HepG2 (cell line): ENCODE results near the gene GPD1. TPM values are rescaled to one million over a fixed set of nuclear protein-coding genes. Genes with fewer than 3 reads are reported as not detected.

Experiments
- DNMT1 ChIP-seq: sonication (generic); formaldehyde crosslinking; IDR thresholded peaks from 2 replicates; pipeline ENCODE4 v1.5.1; 2020; ENCODE audit warnings: mild to moderate bottlenecking, missing genetic modification reagents
- ELF3 ChIP-seq: IDR thresholded peaks from 2 replicates; pipeline ENCODE4 v1.6.1; 2016; ENCODE audit warnings: missing genetic modification reagents, missing compliant biosample characterization
- ESRRA ChIP-seq: sonication (generic); formaldehyde crosslinking; IDR thresholded peaks from 2 replicates; pipeline ENCODE4 v1.5.1; 2020; ENCODE audit warnings: mild to moderate bottlenecking, low read depth, missing genetic modification reagents
- IKZF1 ChIP-seq: fragments of 450-650 bp; IDR thresholded peaks from 2 replicates; pipeline ENCODE4 v1.7.1; 2016
- MXI1 ChIP-seq: IDR thresholded peaks from 3 replicates; pipeline ENCODE4 v1.6.1; 2012; ENCODE audit warnings: low read depth, low read length, inconsistent platforms, borderline replicate concordance
- POLR2G ChIP-seq: fragments of 200-400 bp; formaldehyde crosslinking; IDR thresholded peaks from 2 replicates; pipeline ENCODE4 v1.6.1; 2018; ENCODE audit warnings: mild to moderate bottlenecking, low read depth, low read length, moderate library complexity
- SALL1 ChIP-seq: sonication (generic); formaldehyde crosslinking; IDR thresholded peaks from 2 replicates; pipeline ENCODE4 v1.8.0; 2022; ENCODE audit warnings: mild to moderate bottlenecking, missing genetic modification reagents
- SP2 ChIP-seq: sonication (generic); formaldehyde crosslinking; IDR thresholded peaks from 2 replicates; pipeline ENCODE4 v1.5.1; 2020; ENCODE audit warnings: mild to moderate bottlenecking, missing genetic modification reagents
- YEATS4 ChIP-seq: sonication (generic); formaldehyde crosslinking; IDR thresholded peaks from 2 replicates; pipeline ENCODE4 v1.4.0; 2020; ENCODE audit warnings: missing genetic modification reagents, borderline replicate concordance
- ZFP1 ChIP-seq: IDR thresholded peaks from 2 replicates; pipeline ENCODE4 v1.6.1; 2016
- ZMAT3 ChIP-seq: sonication (generic); formaldehyde crosslinking; conservative IDR thresholded peaks from 2 replicates; pipeline ENCODE4 v1.7.0; 2021; ENCODE audit warnings: missing genetic modification reagents
- ZNF10 ChIP-seq: sonication (generic); formaldehyde crosslinking; IDR thresholded peaks from 2 replicates; pipeline ENCODE4 v1.4.0; 2020; ENCODE audit warnings: mild to moderate bottlenecking, low read depth, missing genetic modification reagents, borderline replicate concordance
- ZNF24 ChIP-seq: fragments of 450-650 bp; IDR thresholded peaks from 2 replicates; pipeline ENCODE4 v1.6.1; 2017; ENCODE audit warnings: antibody characterized with exemption, mild to moderate bottlenecking
- ZNF589 ChIP-seq: sonication (generic); formaldehyde crosslinking; conservative IDR thresholded peaks from 2 replicates; pipeline ENCODE4 v1.8.0; 2022; ENCODE audit warnings: mild to moderate bottlenecking, moderate library complexity, missing genetic modification reagents
- ZNF788 ChIP-seq: sonication (generic); formaldehyde crosslinking; IDR thresholded peaks from 2 replicates; pipeline ENCODE4 v1.5.0; 2020; ENCODE audit warnings: mild to moderate bottlenecking, missing genetic modification reagents, borderline replicate concordance
- ZSCAN25 ChIP-seq: sonication (generic); formaldehyde crosslinking; IDR thresholded peaks from 2 replicates; pipeline ENCODE4 v1.8.0; 2022; ENCODE audit warnings: mild to moderate bottlenecking, missing genetic modification reagents
- polyA plus RNA-seq, 8 experiments: library from polyadenylated mRNA; depleted of rRNA in 3 of 8; stranded (reverse) in 7 of 8; unstranded in 1 of 8; fragments of >200 nt; fragmentation: Illumina TruSeq in 4 of 8; extraction: Trizol in 4 of 8; gene quantifications; 2 replicates each; pipeline versions ENCODE4 v1.2.1 to v1.2.3, GENCODE V29; 2011 to 2016; ENCODE audit warnings: low read depth in 4 of 8, missing spikeins in 1 of 8, mixed read lengths in 1 of 8; ENCODE audit not compliant: insufficient read depth in 1 of 8
- total RNA-seq, 5 experiments: library from RNA; depleted of rRNA; stranded (reverse); fragments of >200 nt; fragmentation: Illumina TruSeq; extraction: Trizol; gene quantifications; 2 replicates each; pipeline ENCODE4 v1.2.3, GENCODE V29; 2016; ENCODE audit warnings: low read depth in 1 of 5
- TF ChIP-seq, protein P1 (sequence below): sonication (generic); formaldehyde crosslinking; IDR thresholded peaks from 2 replicates; pipeline ENCODE4 v1.5.0; 2020; ENCODE audit warnings: mild to moderate bottlenecking, missing genetic modification reagents, borderline replicate concordance
- TF ChIP-seq, protein P2 (sequence below): sonication (generic); formaldehyde crosslinking; conservative IDR thresholded peaks from 2 replicates; pipeline ENCODE4 v1.8.0; 2022; ENCODE audit warnings: mild to moderate bottlenecking, moderate library complexity, missing genetic modification reagents
- TF ChIP-seq, protein P3 (sequence below): sonication (generic); formaldehyde crosslinking; IDR thresholded peaks from 2 replicates; pipeline ENCODE4 v1.8.0; 2022; ENCODE audit warnings: mild to moderate bottlenecking, missing genetic modification reagents

The GPD1 gene
- total and polyA plus RNA-seq, 2 of the 13 experiments (the other 11 are each of a cell fraction or from before 2014, with no cell fraction given) = 3.7 to 30.6 TPM

DNA sequence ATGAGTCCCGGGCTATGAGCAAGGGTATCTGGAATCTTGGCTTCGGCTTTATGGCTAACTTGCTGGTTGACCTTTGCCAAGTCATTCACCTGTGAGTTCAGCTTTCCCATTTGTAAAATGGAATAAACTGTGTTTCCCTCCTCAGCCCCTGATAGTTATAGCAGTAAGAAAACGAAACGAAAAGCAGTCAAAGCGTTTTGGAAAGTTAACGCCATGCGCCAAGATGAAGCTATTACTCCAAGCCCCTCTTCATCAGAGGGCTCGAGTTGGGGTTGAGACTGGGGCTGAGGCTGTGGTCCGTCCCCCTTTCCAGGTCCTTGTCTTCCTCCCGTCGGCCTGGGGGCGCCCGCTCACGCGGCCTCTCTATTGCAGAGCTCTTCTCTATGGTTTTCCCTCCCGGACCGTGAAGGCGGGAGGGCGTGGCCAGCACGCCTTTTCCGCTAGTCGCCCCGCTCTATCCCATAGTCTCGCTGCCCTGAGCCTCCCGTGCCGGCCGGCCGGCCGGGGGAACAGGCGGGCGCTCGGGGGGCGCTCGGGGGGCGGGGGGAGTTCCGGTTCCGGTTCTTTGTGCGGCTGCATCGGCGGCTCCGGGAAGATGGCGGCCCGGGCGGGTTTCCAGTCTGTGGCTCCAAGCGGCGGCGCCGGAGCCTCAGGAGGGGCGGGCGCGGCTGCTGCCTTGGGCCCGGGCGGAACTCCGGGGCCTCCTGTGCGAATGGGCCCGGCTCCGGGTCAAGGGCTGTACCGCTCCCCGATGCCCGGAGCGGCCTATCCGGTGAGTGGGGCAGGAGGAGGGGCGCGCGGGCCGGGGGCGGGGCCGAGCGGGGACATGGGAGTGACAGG lies 18.8 kb upstream of the GPD1 start, which contains the start of gene SMARCD1 (continued):
- TF ChIP-seq, protein P1, sequence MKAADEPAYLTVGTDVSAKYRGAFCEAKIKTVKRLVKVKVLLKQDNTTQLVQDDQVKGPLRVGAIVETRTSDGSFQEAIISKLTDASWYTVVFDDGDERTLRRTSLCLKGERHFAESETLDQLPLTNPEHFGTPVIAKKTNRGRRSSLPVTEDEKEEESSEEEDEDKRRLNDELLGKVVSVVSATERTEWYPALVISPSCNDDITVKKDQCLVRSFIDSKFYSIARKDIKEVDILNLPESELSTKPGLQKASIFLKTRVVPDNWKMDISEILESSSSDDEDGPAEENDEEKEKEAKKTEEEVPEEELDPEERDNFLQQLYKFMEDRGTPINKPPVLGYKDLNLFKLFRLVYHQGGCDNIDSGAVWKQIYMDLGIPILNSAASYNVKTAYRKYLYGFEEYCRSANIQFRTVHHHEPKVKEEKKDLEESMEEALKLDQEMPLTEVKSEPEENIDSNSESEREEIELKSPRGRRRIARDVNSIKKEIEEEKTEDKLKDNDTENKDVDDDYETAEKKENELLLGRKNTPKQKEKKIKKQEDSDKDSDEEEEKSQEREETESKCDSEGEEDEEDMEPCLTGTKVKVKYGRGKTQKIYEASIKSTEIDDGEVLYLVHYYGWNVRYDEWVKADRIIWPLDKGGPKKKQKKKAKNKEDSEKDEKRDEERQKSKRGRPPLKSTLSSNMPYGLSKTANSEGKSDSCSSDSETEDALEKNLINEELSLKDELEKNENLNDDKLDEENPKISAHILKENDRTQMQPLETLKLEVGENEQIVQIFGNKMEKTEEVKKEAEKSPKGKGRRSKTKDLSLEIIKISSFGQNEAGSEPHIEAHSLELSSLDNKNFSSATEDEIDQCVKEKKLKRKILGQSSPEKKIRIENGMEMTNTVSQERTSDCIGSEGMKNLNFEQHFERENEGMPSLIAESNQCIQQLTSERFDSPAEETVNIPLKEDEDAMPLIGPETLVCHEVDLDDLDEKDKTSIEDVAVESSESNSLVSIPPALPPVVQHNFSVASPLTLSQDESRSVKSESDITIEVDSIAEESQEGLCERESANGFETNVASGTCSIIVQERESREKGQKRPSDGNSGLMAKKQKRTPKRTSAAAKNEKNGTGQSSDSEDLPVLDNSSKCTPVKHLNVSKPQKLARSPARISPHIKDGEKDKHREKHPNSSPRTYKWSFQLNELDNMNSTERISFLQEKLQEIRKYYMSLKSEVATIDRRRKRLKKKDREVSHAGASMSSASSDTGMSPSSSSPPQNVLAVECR (CRISPR knock-in tag) = peak; percentile 74; the same call in 1 of the 2 replicates
- TF ChIP-seq, protein P2, sequence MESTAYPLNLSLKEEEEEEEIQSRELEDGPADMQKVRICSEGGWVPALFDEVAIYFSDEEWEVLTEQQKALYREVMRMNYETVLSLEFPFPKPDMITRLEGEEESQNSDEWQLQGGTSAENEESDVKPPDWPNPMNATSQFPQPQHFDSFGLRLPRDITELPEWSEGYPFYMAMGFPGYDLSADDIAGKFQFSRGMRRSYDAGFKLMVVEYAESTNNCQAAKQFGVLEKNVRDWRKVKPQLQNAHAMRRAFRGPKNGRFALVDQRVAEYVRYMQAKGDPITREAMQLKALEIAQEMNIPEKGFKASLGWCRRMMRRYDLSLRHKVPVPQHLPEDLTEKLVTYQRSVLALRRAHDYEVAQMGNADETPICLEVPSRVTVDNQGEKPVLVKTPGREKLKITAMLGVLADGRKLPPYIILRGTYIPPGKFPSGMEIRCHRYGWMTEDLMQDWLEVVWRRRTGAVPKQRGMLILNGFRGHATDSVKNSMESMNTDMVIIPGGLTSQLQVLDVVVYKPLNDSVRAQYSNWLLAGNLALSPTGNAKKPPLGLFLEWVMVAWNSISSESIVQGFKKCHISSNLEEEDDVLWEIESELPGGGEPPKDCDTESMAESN (CRISPR knock-in tag) = peak; percentile 4; the same call in 1 of the 2 replicates
- TF ChIP-seq ZNF10 (CRISPR knock-in tag) (no peak), YEATS4 (CRISPR knock-in tag) (0 out of 2 replicates have a peak, but pooled peaks have one; percentile 31), POLR2G (peak; percentile 72), ZSCAN25 (peak; percentile 3; the same call in 1 of the 2 replicates), SP2 (peak; percentile 45; the same call in 1 of the 2 replicates), MXI1 (peak; percentile 71; the same call in 1 of the 3 replicates), SALL1 (CRISPR knock-in tag) (peak; percentile 69), ZNF24 (no peak), ZMAT3 (CRISPR knock-in tag) (0 out of 2 replicates have a peak, but pooled peaks have one; percentile 54), ESRRA (CRISPR knock-in tag) (peak; percentile 36; the same call in 1 of the 2 replicates), ELF3 (CRISPR knock-in tag) (peak; percentile 26; the same call in 1 of the 2 replicates), ZNF589 (no peak), ZFP1 (CRISPR knock-in tag) (no peak), IKZF1 (no peak), DNMT1 (CRISPR knock-in tag) (no peak), ZNF788 (peak; percentile 31; the same call in 1 of the 2 replicates)
- TF ChIP-seq, protein P3, sequence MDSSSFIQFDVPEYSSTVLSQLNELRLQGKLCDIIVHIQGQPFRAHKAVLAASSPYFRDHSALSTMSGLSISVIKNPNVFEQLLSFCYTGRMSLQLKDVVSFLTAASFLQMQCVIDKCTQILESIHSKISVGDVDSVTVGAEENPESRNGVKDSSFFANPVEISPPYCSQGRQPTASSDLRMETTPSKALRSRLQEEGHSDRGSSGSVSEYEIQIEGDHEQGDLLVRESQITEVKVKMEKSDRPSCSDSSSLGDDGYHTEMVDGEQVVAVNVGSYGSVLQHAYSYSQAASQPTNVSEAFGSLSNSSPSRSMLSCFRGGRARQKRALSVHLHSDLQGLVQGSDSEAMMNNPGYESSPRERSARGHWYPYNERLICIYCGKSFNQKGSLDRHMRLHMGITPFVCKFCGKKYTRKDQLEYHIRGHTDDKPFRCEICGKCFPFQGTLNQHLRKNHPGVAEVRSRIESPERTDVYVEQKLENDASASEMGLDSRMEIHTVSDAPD = no peak
